Osteoblast (primary cell): Measurements from ENCODE around the gene CHTOP. TPM values are rescaled to one million over a fixed set of nuclear protein-coding genes. Genes with fewer than 3 reads are reported as not detected.

Experiments
- DNase-seq: peaks from one replicate; pipeline ENCODE4 v3.0.0; 2011; ENCODE audit warnings: low spot score, mixed read lengths; ENCODE audit not compliant: insufficient read length; ENCODE audit errors: missing footprints
- H2AFZ ChIP-seq: 2 replicates; pipeline ENCODE4 v1.6.0; 2011; ENCODE audit warnings: mild to moderate bottlenecking, low read length
- H3K27ac ChIP-seq: 2 replicates; pipeline ENCODE4 v1.5.1; 2011; ENCODE audit warnings: mild to moderate bottlenecking, low read depth, low read length, moderate library complexity
- H3K27me3 ChIP-seq: 2 replicates; pipeline ENCODE4 v1.6.0; 2012; ENCODE audit warnings: mild to moderate bottlenecking, control low read depth, inconsistent platforms, low read length, moderate library complexity; ENCODE audit not compliant: insufficient read depth
- H3K36me3 ChIP-seq: 2 replicates; pipeline ENCODE4 v1.5.1; 2011; ENCODE audit warnings: mild to moderate bottlenecking, low read length, control low read depth, moderate library complexity; ENCODE audit not compliant: insufficient read depth
- H3K4me1 ChIP-seq: 2 replicates; pipeline ENCODE4 v1.5.1; 2011; ENCODE audit warnings: mild to moderate bottlenecking, low read length, control low read depth, moderate library complexity; ENCODE audit not compliant: insufficient read depth
- H3K4me2 ChIP-seq: 2 replicates; pipeline ENCODE4 v1.6.0; 2011; ENCODE audit warnings: mild to moderate bottlenecking, low read length; ENCODE audit not compliant: insufficient read depth
- H3K4me3 ChIP-seq: fragments of 200-600 bp; sonication (generic); 3 replicates; pipeline ENCODE4 v1.5.1; 2012; ENCODE audit warnings: mild to moderate bottlenecking, low read length, inconsistent platforms; ENCODE audit not compliant: insufficient read depth
- H3K79me2 ChIP-seq: 2 replicates; pipeline ENCODE4 v1.6.0; 2012; ENCODE audit warnings: mild to moderate bottlenecking, low read length, control low read depth, inconsistent platforms; ENCODE audit not compliant: insufficient read depth
- H3K9me3 ChIP-seq: 2 replicates; pipeline ENCODE4 v1.5.1; 2011; ENCODE audit warnings: low read depth, low read length, control low read depth
- H4K20me1 ChIP-seq: 2 replicates; pipeline ENCODE4 v1.6.0; 2012; ENCODE audit warnings: mild to moderate bottlenecking, low read length, control low read depth; ENCODE audit not compliant: insufficient read depth
- CTCF ChIP-seq: IDR thresholded peaks from 2 replicates; pipeline ENCODE4 v1.5.1; 2011; ENCODE audit warnings: mild to moderate bottlenecking, low read depth, low read length, moderate library complexity; ENCODE audit errors: extremely low read depth
- total RNA-seq: library from RNA; depleted of rRNA; stranded (reverse); fragments of >200 nt; gene quantifications from 2 replicates; pipeline ENCODE4 v1.2.3, GENCODE V29; 2012

Gene CHTOP
- total RNA-seq, 1 donor: 40.9 TPM

- DNase-seq: peak; percentile 63
- Histone ChIP-seq H3K36me3 (no peaks in the 10 kb centered on the region), H3K79me2 (no peaks in the 10 kb centered on the region), H3K4me1 (peaks cover 11% of the 10 kb centered on the region), H4K20me1 (no peaks in the 10 kb centered on the region), H3K4me3 (no peak overlapping the region), H3K9me3 (no peaks in the 10 kb centered on the region), H3K27me3 (peaks cover 47% of the 10 kb centered on the region), H2AFZ (no peak overlapping the region), H3K4me2 (peak overlapping the region; percentile 79), H3K27ac (no peak overlapping the region)
- TF ChIP-seq CTCF: no peak
Measured at GRCh38 chr1:153680120-153680403, 46.2 kb downstream of the CHTOP start.

GRCh38 chr1:153682730-153683129 lies 48.9 kb downstream of the CHTOP start:
- H3K79me2 ChIP-seq: no peaks in the 10 kb centered on the region
- no peak for TF ChIP-seq CTCF
- no peak overlapping the region for H3K4me2 ChIP-seq
- no peaks in the 10 kb centered on the region for H3K36me3 ChIP-seq
- peaks cover 11% of the 10 kb centered on the region for H3K4me1 ChIP-seq
- H3K9me3 ChIP-seq: no peaks in the 10 kb centered on the region
- H2AFZ ChIP-seq: no peak overlapping the region
- no peak overlapping the region for H3K27ac ChIP-seq
- no peaks in the 10 kb centered on the region for H4K20me1 ChIP-seq
- peaks cover 53% of the 10 kb centered on the region for H3K27me3 ChIP-seq
- no peak for DNase-seq
- H3K4me3 ChIP-seq: no peak overlapping the region

- Histone ChIP-seq H3K9me3 (no peaks in the 10 kb centered on the region), H3K36me3 (no peaks in the 10 kb centered on the region)
- peak; percentile 93 for DNase-seq
Measured at GRCh38 chr1:153683854-153684253, 50.0 kb downstream of the CHTOP start.

GRCh38 chr1:153684892-153685291 lies 51.0 kb downstream of the CHTOP start:
- H3K27me3 ChIP-seq: peaks cover 31% of the 10 kb centered on the region
- DNase-seq: peak; percentile 63
- no peaks in the 10 kb centered on the region for H3K36me3 ChIP-seq
- H3K27ac ChIP-seq: no peak overlapping the region
- H3K4me3 ChIP-seq: no peak overlapping the region
- no peaks in the 10 kb centered on the region for H4K20me1 ChIP-seq
- H3K9me3 ChIP-seq: no peaks in the 10 kb centered on the region
- no peaks in the 10 kb centered on the region for H3K79me2 ChIP-seq
- no peak for TF ChIP-seq CTCF
- no peak overlapping the region for H2AFZ ChIP-seq
- no peaks in the 10 kb centered on the region for H3K4me1 ChIP-seq
- no peak overlapping the region for H3K4me2 ChIP-seq

More at GRCh38 chr1:153683854-153684253, 50.0 kb downstream of the CHTOP start:
- H2AFZ ChIP-seq: no peak overlapping the region
- peaks cover under 1% of the 10 kb centered on the region for H3K4me1 ChIP-seq
- H4K20me1 ChIP-seq: no peaks in the 10 kb centered on the region
- no peaks in the 10 kb centered on the region for H3K79me2 ChIP-seq
- TF ChIP-seq CTCF: no peak
- no peak overlapping the region for H3K27ac ChIP-seq
- H3K27me3 ChIP-seq: peaks cover 41% of the 10 kb centered on the region
- no peak overlapping the region for H3K4me3 ChIP-seq
- H3K4me2 ChIP-seq: no peak overlapping the region
